Smooth muscle cell (in vitro differentiated cells): ENCODE measurements around the gene CCDC74B. TPM values are rescaled to one million over a fixed set of nuclear protein-coding genes. Genes with fewer than 3 reads are reported as not detected.

Source experiments
- DNase-seq: peaks from one replicate; lab custom pipeline; 2025; ENCODE audit not compliant: unreplicated experiment; lab: John Stamatoyannopoulos, UW
- H2AFZ ChIP-seq: fragments of 200-600 bp; sonication (generic); 2 replicates; pipeline ENCODE4 v1.6.0; 2016; ENCODE audit warnings: antibody characterized with exemption, low read depth, mild to moderate bottlenecking
- H3F3A ChIP-seq: fragments of 200-600 bp; sonication (generic); 2 replicates; pipeline ENCODE4 v1.6.0; 2017; ENCODE audit warnings: antibody characterized with exemption, low read depth
- H3K27ac ChIP-seq: fragments of 200-600 bp; sonication (generic); 2 replicates; pipeline ENCODE4 v1.5.1; 2016; ENCODE audit warnings: low read depth, mild to moderate bottlenecking
- H3K27me3 ChIP-seq: fragments of 200-600 bp; sonication (generic); 2 replicates; pipeline ENCODE4 v1.6.1; 2016; ENCODE audit warnings: low read depth, mild to moderate bottlenecking
- H3K36me3 ChIP-seq: fragments of 200-600 bp; sonication (generic); 2 replicates; pipeline ENCODE4 v1.5.1; 2016; ENCODE audit warnings: low read depth
- H3K4me1 ChIP-seq: fragments of 200-600 bp; sonication (generic); 2 replicates; pipeline ENCODE4 v1.5.1; 2016; ENCODE audit warnings: low read depth
- H3K4me2 ChIP-seq: fragments of 200-600 bp; sonication (generic); 2 replicates; pipeline ENCODE4 v1.6.0; 2016; ENCODE audit warnings: mild to moderate bottlenecking
- H3K4me3 ChIP-seq: fragments of 200-600 bp; sonication (generic); 2 replicates; pipeline ENCODE4 v1.5.1; 2016; ENCODE audit warnings: mild to moderate bottlenecking
- H3K79me2 ChIP-seq: fragments of 200-600 bp; sonication (generic); 2 replicates; pipeline ENCODE4 v1.6.0; 2016; ENCODE audit warnings: low read depth, mild to moderate bottlenecking
- H3K9ac ChIP-seq: fragments of 200-600 bp; sonication (generic); 2 replicates; pipeline ENCODE4 v1.6.0; 2016; ENCODE audit warnings: low read depth
- H3K9me3 ChIP-seq: fragments of 200-600 bp; sonication (generic); replicated peaks from 2 replicates; pipeline ENCODE4 v1.5.1; 2016; ENCODE audit warnings: low read depth
- H4K20me1 ChIP-seq: fragments of 200-600 bp; sonication (generic); 2 replicates; pipeline ENCODE4 v1.6.0; 2016; ENCODE audit warnings: low read depth
- WGBS: methylation state at CpG from one replicate; pipeline ENCODE4 v1.1.7; 2016; ENCODE audit warnings: low lambda C conversion rate; 5-methylcytosine and 5-hydroxymethylcytosine counted together
- polyA plus RNA-seq: library from polyadenylated mRNA; unstranded; fragments of >200 nt; fragmentation: Nextera tagmentation; extraction: Ambion mirVana; gene quantifications from 2 replicates; pipeline ENCODE4 v1.2.1, GENCODE V29; 2016
- total RNA-seq: library from RNA; depleted of rRNA; stranded (reverse); fragments of >200 nt; gene quantifications from 2 replicates; pipeline ENCODE4 v1.2.3, GENCODE V29; 2014
- TF ChIP-seq, protein P1 (sequence below): fragments of 200-600 bp; sonication (generic); IDR thresholded peaks from 2 replicates; pipeline ENCODE4 v1.5.1; 2017; ENCODE audit warnings: borderline replicate concordance, mild to moderate bottlenecking, antibody characterized with exemption; ENCODE audit not compliant: insufficient read depth, poor library complexity, severe bottlenecking

Gene CCDC74B
- total and polyA plus RNA-seq, 2 experiments from 2014 or later = 7.7 to 14.5 TPM

GRCh38 chr2:130187268-130187667 is 42.4 kb upstream of the CCDC74B start:
- Histone ChIP-seq H2AFZ (no peak overlapping the region), H3K4me3 (no peak overlapping the region), H3K36me3 (no peaks in the 10 kb centered on the region), H3K79me2 (peaks cover 11% of the 10 kb centered on the region), H3K27ac (no peak overlapping the region), H3K4me1 (no peaks in the 10 kb centered on the region), H4K20me1 (peaks cover 13% of the 10 kb centered on the region), H3F3A (no peaks in the 10 kb centered on the region), H3K27me3 (no peaks in the 10 kb centered on the region), H3K4me2 (no peak overlapping the region), H3K9ac (no peak overlapping the region), H3K9me3 (no peaks in the 10 kb centered on the region)
- TF ChIP-seq, protein P1, sequence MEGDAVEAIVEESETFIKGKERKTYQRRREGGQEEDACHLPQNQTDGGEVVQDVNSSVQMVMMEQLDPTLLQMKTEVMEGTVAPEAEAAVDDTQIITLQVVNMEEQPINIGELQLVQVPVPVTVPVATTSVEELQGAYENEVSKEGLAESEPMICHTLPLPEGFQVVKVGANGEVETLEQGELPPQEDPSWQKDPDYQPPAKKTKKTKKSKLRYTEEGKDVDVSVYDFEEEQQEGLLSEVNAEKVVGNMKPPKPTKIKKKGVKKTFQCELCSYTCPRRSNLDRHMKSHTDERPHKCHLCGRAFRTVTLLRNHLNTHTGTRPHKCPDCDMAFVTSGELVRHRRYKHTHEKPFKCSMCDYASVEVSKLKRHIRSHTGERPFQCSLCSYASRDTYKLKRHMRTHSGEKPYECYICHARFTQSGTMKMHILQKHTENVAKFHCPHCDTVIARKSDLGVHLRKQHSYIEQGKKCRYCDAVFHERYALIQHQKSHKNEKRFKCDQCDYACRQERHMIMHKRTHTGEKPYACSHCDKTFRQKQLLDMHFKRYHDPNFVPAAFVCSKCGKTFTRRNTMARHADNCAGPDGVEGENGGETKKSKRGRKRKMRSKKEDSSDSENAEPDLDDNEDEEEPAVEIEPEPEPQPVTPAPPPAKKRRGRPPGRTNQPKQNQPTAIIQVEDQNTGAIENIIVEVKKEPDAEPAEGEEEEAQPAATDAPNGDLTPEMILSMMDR = no peak
- no peak for DNase-seq
- WGBS = 89% methylated on average over 4 of the region's 8 CpGs

- H3K79me2 ChIP-seq = peaks cover 15% of the 10 kb centered on the region
These were observed 41.5 kb upstream of the CCDC74B start for GRCh38 chr2:130186391-130186790.

GRCh38 chr2:130185896-130186295 is 41.0 kb upstream of the CCDC74B start:
- Histone ChIP-seq H3K79me2 (peaks cover 20% of the 10 kb centered on the region), H3K27ac (no peak overlapping the region)
- 89% methylated on average over 4 of the region's 4 CpGs for WGBS

More at GRCh38 chr2:130186391-130186790, 41.5 kb upstream of the CCDC74B start:
- Histone ChIP-seq H3K36me3 (no peaks in the 10 kb centered on the region), H3F3A (no peaks in the 10 kb centered on the region), H3K9me3 (no peaks in the 10 kb centered on the region), H3K4me1 (no peaks in the 10 kb centered on the region), H3K4me3 (no peak overlapping the region), H2AFZ (no peak overlapping the region), H3K27ac (no peak overlapping the region), H3K4me2 (no peak overlapping the region), H3K27me3 (no peaks in the 10 kb centered on the region), H3K9ac (no peak overlapping the region), H4K20me1 (peaks cover 13% of the 10 kb centered on the region)
- DNase-seq = no peak
- WGBS = 97% methylated on average over 5 of the region's 5 CpGs
- TF ChIP-seq, protein P1 = no peak

DNA sequence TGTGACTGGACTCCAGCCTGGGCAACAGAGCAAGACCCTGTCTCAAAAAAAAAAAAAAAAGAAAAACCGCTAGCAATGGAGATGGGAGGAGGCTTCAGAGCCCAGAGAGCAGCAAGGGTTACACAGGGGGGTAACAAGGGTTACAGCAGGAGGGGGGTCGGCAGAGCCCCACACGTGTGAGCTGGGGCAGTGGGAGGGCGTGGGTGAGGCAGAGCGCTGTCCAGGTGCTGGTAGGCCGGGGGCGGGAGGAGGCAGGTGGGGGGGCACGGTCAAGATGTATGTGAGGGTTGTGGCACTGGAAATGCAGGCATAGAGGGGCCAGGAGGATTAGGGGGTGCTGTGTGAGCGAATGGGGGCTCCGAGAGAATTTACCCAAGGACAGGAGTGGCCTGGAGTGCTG is 40.5 kb upstream of the CCDC74B start:
- Histone ChIP-seq H3K9ac (no peak overlapping the region), H3K79me2 (peaks cover 24% of the 10 kb centered on the region)

More at GRCh38 chr2:130185896-130186295, 41.0 kb upstream of the CCDC74B start:
- H3K36me3 ChIP-seq = no peaks in the 10 kb centered on the region
- TF ChIP-seq, protein P1 = no peak
- H3K27me3 ChIP-seq = no peaks in the 10 kb centered on the region
- H3K4me2 ChIP-seq = no peak overlapping the region
- no peak overlapping the region for H2AFZ ChIP-seq
- no peak overlapping the region for H3K9ac ChIP-seq
- H4K20me1 ChIP-seq = peaks cover 13% of the 10 kb centered on the region
- no peak overlapping the region for H3K4me3 ChIP-seq
- H3K9me3 ChIP-seq = no peaks in the 10 kb centered on the region
- DNase-seq = no peak
- no peaks in the 10 kb centered on the region for H3F3A ChIP-seq
- no peaks in the 10 kb centered on the region for H3K4me1 ChIP-seq

More for the DNA sequence above, 40.5 kb upstream of the CCDC74B start:
- Histone ChIP-seq H3K4me2 (no peak overlapping the region), H3K9me3 (no peaks in the 10 kb centered on the region), H3K27me3 (no peaks in the 10 kb centered on the region), H3F3A (no peaks in the 10 kb centered on the region), H2AFZ (no peak overlapping the region), H3K36me3 (no peaks in the 10 kb centered on the region), H4K20me1 (peaks cover 13% of the 10 kb centered on the region), H3K27ac (no peak overlapping the region), H3K4me3 (no peak overlapping the region), H3K4me1 (peaks cover 2% of the 10 kb centered on the region)
- WGBS = 100% methylated on average over 9 of the region's 10 CpGs
- TF ChIP-seq, protein P1 = no peak
- no peak for DNase-seq
